Measurements from ENCODE around the gene TMEM232. TPM values are rescaled to one million over a fixed set of nuclear protein-coding genes. Genes with fewer than 3 reads are reported as not detected.

The TMEM232 gene
- total and polyA plus RNA-seq, 2 of the 4 experiments (the other 2 are of a cell fraction) = 0.17 to 0.36 TPM

GRCh38 chr5:110514030-110514429 is 212.4 kb downstream of the TMEM232 start:
- H3K4me1 ChIP-seq (ENCODE audit: control insufficient read depth, insufficient read depth, low read length) = no peaks in the 10 kb centered on the region
- H3K23ac ChIP-seq (ENCODE audit: low read depth, low read length) = no peak overlapping the region
- H3K27me3 ChIP-seq (ENCODE audit: control insufficient read depth, insufficient read depth, low read length) = no peaks in the 10 kb centered on the region
- H3K9ac ChIP-seq (ENCODE audit: low read depth, low read length) = no peak overlapping the region
- ATAC-seq (ENCODE audit: low read depth) (no peak), DNase-seq (no peak)
- no peak overlapping the region for H2BK15ac ChIP-seq (ENCODE audit: low read depth, low read length)
- no peak for TF ChIP-seq CTCF (conservative IDR thresholded peaks at IDR 0.05; ENCODE audit: low read depth, low read length)
- no peak for TF ChIP-seq MAFK (IDR thresholded peaks at IDR 0.05; ENCODE audit: low read depth, low read length)
- TF ChIP-seq MAZ (IDR thresholded peaks at IDR 0.05; ENCODE audit: borderline replicate concordance, low read depth, low read length) = no peak
- no peak for TF ChIP-seq MXI1 (IDR thresholded peaks at IDR 0.05; ENCODE audit: borderline replicate concordance, low read depth, low read length)
- TF ChIP-seq USF2 (IDR thresholded peaks at IDR 0.05; ENCODE audit: low read depth, low read length) = no peak
- TF ChIP-seq FOS (IDR thresholded peaks at IDR 0.05; ENCODE audit: low read depth, low read length) = no peak
- TF ChIP-seq RCOR1 (IDR thresholded peaks at IDR 0.05; ENCODE audit: insufficient replicate concordance, low read length) = no peak
- TF ChIP-seq RFX5 (IDR thresholded peaks at IDR 0.05; ENCODE audit: low read depth, low read length) = no peak
- no peak for TF ChIP-seq POLR2A (IDR thresholded peaks at IDR 0.05; ENCODE audit: low read depth, low read length)
- no peak for TF ChIP-seq CHD1 (IDR thresholded peaks at IDR 0.05; ENCODE audit: low read depth, low read length)
- no peak for TF ChIP-seq BHLHE40 (IDR thresholded peaks at IDR 0.05; ENCODE audit: low read depth, low read length)
- no peak for TF ChIP-seq ELK1 (IDR thresholded peaks at IDR 0.05; ENCODE audit: borderline replicate concordance, low read depth, low read length)
- TF ChIP-seq CEBPB (IDR thresholded peaks at IDR 0.05; ENCODE audit: low read depth, low read length) = no peak
- no peak for TF ChIP-seq RAD21 (IDR thresholded peaks at IDR 0.05; ENCODE audit: low read length)
- TF ChIP-seq NFE2L2 (IDR thresholded peaks at IDR 0.05; ENCODE audit: low read depth, low read length) = no peak
- TF ChIP-seq SMC3 (IDR thresholded peaks at IDR 0.05; ENCODE audit: low read depth, low read length) = no peak
- no peaks in the 10 kb centered on the region for H3K79me1 ChIP-seq (ENCODE audit: low read depth in 1 of 2, low read length in 2 of 2)
- H3K4me2 ChIP-seq (ENCODE audit: low read depth, low read length) = no peak overlapping the region
- H2AK9ac ChIP-seq (replicated peaks; ENCODE audit: low read depth, low read length, poor library complexity) = no peak overlapping the region
- no peak overlapping the region for H4K91ac ChIP-seq (ENCODE audit: insufficient read depth, low read depth, low read length)
- H3K14ac ChIP-seq (replicated peaks; ENCODE audit: low read depth, low read length) = no peak overlapping the region
- H4K8ac ChIP-seq (ENCODE audit: low read depth in 2 of 2, low read length in 2 of 2) = no peak overlapping the region
- H2BK120ac ChIP-seq (ENCODE audit: low read depth, low read length) = no peak overlapping the region
- no peak overlapping the region for H3K56ac ChIP-seq (ENCODE audit: extremely low read depth, insufficient read depth, low read length)
- H4K5ac ChIP-seq (ENCODE audit: low read depth, low read length) = no peak overlapping the region
- H2AFZ ChIP-seq (replicated peaks; ENCODE audit: low read length, poor library complexity) = no peak overlapping the region
- H3K4me3 ChIP-seq (ENCODE audit: insufficient read depth, low read depth, low read length) = no peak overlapping the region
- ChIA-PET POLR2A (ENCODE audit: unreplicated experiment) (no interaction called here), CTCF (interaction anchor here (0.6 kb wide), 1 partner anchor 215 kb away, joined by 3 read pairs; no protein-coding TSS in a partner anchor)
- no peak overlapping the region for H3K4ac ChIP-seq (ENCODE audit: low read depth, low read length)
- H2BK5ac ChIP-seq (ENCODE audit: low read depth, low read length, poor library complexity, severe bottlenecking) = no peak overlapping the region
- no CpG with 5 or more reads among the region's 2 CpGs for WGBS, 2 experiments (ENCODE audit: extremely low coverage in 2 of 2, insufficient read length in 1 of 2)
- no peaks in the 10 kb centered on the region for H3K36me3 ChIP-seq (ENCODE audit: control insufficient read depth, insufficient read depth, low read length)
- in situ Hi-C loops (cut with MboI; ENCODE audit: low sequenced_read_pairs) = no loop called here
- BruUV-seq (replicated peaks) = no TSS peak
- H3K27ac ChIP-seq (ENCODE audit: insufficient read depth, low read length) = no peak overlapping the region
- H3K9me3 ChIP-seq (ENCODE audit: control insufficient read depth, insufficient read depth, low read length) = no peaks in the 10 kb centered on the region
- H2BK20ac ChIP-seq (ENCODE audit: low read depth, low read length) = no peak overlapping the region
- no peak overlapping the region for H2AK5ac ChIP-seq (ENCODE audit: low read depth, low read length)
- intact Hi-C loops (cut with micrococcal nuclease) = no loop called here
- H3K18ac ChIP-seq (ENCODE audit: low read depth, low read length) = no peak overlapping the region
- no peaks in the 10 kb centered on the region for H3K9me1 ChIP-seq (ENCODE audit: insufficient read depth, low read length)
- dilution Hi-C loops (cut with HindIII; ENCODE audit: low sequenced_read_pairs, unreplicated experiment) = no loop called here
- no peaks in the 10 kb centered on the region for H4K20me1 ChIP-seq (ENCODE audit: insufficient read depth, low read length)
